HG02852 (cell line): ENCODE measurements around the gene ILF2.
"Not testable (repeated sequence)": the region's sequence is repeated elsewhere in the genome, so short reads cannot be mapped to it uniquely, and the experiment has no call there.

ENCODE experiments used
- ATAC-seq: cut with Tn5 transposase; IDR thresholded peaks from one replicate; pipeline ENCODE4 v1.9.1; 2021; ENCODE audit warnings: mild to moderate bottlenecking, moderate library complexity; ENCODE audit not compliant: unreplicated experiment

The ILF2 gene

DNA sequence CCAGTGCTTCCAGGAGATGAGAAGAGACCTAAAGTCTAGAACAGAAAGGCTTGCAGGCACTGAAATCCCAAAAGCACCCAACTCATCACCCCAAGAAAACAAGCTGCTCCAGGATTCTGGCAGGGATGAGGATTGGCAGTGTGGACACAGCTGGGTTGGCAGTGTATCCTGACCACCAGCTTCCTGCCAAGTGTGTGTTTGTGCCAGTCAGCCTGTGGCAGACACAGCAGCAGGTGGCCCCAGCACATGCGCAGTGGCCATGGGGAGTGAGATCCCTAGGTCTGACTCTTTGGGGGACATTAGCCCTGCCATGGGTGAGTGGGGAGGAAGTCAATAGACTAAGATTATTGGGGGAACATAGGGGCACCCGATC lies 20.9 kb downstream of the ILF2 start:
- no peak for ATAC-seq

- ATAC-seq, result no peak
Measured at GRCh38 chr1:153649137-153649862, 21.5 kb downstream of the ILF2 start.

DNA sequence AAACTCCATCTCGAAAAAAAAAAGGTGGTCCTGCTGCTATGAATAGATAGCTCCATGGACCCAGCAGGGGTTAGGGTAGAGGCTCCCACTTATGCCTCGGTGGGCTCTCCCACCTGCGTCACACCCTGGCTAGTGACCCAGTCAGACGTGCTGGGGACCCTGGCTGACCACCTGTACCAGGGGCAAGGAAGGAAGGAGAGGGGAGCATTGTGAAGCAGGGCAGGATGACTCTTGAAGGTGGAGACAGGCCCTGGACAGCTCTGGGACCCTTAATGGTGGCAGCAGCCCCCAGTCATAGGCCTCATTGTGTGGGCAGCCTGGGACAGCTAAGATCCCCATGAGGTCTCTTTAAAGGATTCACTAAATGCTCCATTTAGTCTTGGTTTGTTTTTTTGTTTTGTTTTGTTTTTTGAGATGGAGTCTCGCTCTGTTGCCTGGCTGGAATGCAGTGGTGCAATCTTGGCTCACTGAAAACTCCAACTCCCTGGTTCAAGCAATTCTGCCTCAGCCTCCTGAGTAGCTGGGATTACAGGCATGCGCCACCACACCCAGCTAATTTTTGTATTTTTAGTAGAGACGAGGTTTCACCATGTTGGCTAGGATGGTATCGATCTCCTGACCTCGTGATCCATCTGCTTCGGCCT lies 22.7 kb downstream of the ILF2 start:
- ATAC-seq, result no peak

DNA sequence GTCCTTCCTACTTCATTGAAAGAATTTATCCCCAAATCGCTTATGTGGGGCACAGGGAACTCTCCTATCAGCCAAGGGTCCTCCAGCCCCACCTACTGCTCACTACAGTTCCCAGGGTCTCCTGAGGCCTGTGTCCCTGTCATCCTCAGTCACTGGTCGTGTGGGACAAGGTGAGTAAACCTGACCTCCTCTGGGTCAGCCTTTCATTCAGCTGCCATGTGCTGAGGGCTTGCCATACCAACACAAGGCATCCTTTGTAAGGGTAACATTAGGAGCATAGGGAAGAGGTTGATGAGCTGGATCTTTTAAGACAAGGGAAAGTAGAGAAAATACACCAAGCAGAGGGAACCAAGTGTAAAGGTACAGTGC lies 23.5 kb downstream of the ILF2 start:
- no peak for ATAC-seq

DNA sequence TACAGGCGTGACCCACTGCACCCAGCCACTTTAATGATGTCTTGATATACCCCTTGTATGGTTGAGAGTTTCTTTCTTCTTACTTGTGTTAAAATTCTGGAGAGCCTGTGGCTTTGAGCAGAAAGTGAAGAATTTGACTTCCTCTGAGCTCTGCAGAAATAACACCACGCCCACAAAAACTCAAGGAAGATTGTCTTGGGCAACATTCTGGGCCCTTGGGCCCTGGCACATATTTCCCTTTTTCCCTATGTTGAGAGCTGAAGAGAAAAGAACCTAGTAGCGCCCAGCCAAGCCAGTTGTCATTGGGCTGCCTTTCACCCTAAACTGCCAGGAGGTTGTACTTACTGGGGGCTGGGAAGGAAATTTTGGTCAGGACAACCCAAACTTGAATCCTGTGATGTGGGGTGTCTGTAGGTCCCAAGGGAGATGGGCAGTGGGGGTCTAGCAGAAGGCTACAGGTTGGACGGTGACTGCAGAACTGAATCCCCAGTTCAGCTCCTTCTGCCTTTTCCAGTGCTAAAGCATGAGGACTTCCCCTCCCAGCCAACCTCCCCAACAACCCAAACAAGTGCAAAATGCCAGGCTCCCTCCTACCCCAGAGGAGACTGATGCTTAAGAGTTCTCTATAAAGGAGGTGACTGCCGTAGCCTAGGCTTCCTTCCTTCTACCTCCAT lies 24.0 kb downstream of the ILF2 start:
- no peak for ATAC-seq

DNA sequence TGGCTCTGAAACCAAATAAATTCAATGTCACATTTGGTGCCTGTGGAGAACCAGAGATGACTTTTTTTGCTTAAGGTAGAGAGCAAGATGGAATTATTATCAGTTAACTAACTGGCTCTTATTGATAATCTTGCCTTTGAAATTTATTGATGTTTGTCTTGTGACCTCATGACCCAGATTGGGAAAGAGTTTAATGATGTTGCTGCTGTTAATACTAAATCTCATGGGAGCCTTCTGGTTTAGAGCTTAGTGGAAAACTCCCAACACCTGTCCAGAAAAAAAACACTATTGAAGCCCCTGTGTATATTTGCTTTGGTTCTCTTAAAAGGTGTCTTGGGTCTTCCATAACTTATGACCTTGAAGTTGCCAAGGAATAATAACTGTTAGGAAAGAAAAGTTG lies 27.0 kb downstream of the ILF2 start:
- ATAC-seq, result no peak

DNA sequence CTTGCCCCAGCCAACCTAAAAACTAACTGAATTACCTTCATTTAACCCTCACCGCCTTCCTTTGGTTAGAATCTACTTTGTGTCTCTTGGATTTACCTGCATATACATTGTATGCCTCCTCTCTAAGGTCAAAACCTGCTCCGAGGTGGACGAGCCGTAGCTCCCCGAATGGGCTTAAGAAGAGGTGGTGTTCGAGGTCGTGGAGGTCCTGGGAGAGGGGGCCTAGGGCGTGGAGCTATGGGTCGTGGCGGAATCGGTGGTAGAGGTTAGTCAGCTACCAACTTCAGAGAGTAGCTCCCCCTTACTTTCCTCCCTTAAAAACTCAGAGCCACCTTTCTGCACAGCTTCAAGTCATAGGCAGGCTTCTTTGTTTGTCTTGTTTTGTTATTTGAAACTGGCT lies 27.7 kb downstream of the ILF2 start:
- ATAC-seq, result no peak

DNA sequence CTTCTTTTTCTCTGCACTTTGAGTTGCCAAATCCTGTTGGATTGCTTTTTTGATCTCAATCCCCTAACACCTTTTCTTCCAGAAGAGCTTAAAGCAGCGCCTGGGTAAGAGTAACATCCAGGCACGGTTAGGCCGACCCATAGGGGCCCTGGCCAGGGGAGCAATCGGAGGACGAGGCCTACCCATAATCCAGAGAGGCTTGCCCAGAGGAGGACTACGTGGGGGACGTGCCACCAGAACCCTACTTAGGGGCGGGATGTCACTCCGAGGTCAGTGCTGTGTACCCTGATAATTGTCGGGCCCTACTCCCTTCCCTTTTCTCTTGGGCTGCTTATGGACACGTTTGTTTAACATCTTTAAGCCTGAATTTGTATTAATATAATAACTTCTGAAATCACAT lies 28.6 kb downstream of the ILF2 start:
- ATAC-seq, result no peak

GRCh38 chr1:153640861-153641260 lies 29.9 kb downstream of the ILF2 start:
- no peak for ATAC-seq

GRCh38 chr1:153640213-153640612 lies 30.6 kb downstream of the ILF2 start:
- ATAC-seq, result not testable (repeated sequence)

GRCh38 chr1:153639280-153639679 lies 31.5 kb downstream of the ILF2 start:
- ATAC-seq, result no peak

GRCh38 chr1:153638261-153638660 lies 32.5 kb downstream of the ILF2 start:
- ATAC-seq, result no peak

DNA sequence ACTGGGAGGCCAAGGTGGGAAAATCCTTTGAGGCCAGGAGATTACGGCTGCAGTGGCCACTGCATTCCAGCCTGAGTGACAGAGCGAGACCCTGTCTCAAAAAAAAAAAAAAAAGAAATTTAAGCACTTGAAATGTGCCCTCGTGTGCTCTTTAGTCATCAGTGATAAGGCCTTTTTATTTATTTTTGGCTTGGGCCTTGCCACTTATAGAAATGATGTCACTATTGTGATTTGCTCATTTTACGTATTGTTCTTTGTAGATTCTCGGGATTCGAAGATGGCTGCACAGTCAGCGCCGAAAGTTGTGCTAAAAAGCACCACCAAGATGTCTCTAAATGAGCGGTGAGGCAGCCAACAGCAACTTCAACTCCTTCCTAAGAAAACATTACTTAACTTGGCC lies 34.5 kb downstream of the ILF2 start:
- ATAC-seq, result no peak

GRCh38 chr1:153635872-153636271 lies 34.9 kb downstream of the ILF2 start:
- ATAC-seq, result no peak

GRCh38 chr1:153633754-153634665 lies 36.8 kb downstream of the ILF2 start, which contains the start of gene CHTOP:
TSS of gene CHTOP (plus strand) at chr1:153634066. CDS start at chr1:153636589, 2,523 bp downstream.
- ATAC-seq, result peak; percentile 87

GRCh38 chr1:153633161-153633753 lies 37.5 kb downstream of the ILF2 start:
- ATAC-seq, result peak; percentile 4

GRCh38 chr1:153631047-153632022 lies 39.5 kb downstream of the ILF2 start:
- ATAC-seq, result no peak

DNA sequence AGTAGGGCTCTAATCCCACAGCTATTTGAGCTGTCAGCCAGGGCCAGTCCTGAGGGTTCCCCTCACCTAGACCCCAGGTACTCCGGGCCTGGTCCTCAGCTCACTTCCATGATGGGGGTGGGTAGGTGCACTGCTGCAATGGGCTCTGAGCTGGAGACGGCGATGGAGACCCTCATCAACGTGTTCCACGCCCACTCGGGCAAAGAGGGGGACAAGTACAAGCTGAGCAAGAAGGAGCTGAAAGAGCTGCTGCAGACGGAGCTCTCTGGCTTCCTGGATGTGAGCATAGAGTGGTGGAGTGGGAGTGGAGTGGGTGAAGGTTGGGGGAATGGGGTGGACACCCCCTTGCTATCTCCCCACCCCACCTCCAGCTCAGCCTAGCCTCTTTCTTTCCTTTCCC lies 40.4 kb downstream of the ILF2 start:
- no peak for ATAC-seq

DNA sequence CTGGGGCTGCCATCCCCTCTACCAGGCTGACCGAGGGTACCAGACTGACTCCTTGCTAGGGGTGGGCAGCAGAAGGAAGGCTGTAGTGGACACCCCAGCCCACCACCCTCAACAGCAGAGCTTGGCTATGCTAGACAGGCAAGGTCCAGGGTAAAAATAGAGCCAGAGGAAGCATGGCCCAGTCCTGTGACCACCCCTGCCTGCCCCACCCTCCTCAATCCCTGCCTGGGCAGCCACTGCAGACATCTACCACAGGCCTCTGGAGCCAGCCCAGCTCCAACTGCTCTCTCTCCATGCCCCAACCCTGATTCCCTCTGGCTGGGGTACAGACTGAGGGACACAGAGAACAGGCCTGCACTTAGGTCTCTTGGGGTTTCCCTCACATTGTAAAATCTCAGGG lies 40.8 kb downstream of the ILF2 start:
- no peak for ATAC-seq

GRCh38 chr1:153629343-153629665 lies 41.5 kb downstream of the ILF2 start:
- no peak for ATAC-seq
